Liver (tissue), 3 donors: ENCODE results near the gene ZMYM1.

Experiments
- ATF3 ChIP-seq: IDR thresholded peaks from 2 replicates; pipeline ENCODE4 v1.6.1; 2016; ENCODE audit warnings: antibody characterized with exemption
- CTCF ChIP-seq: fragments of 150-350 bp; IDR thresholded peaks from 2 replicates; pipeline ENCODE4 v1.5.1; 2017; ENCODE audit warnings: improper control_type of control experiment, low read depth, low read length; ENCODE audit not compliant: missing input control
- FOXA1 ChIP-seq: IDR thresholded peaks from 2 replicates; pipeline ENCODE4 v1.6.1; 2016; ENCODE audit warnings: antibody characterized with exemption
- MAX ChIP-seq: IDR thresholded peaks from 2 replicates; pipeline ENCODE4 v1.6.1; 2016; ENCODE audit warnings: antibody characterized with exemption
- TAF1 ChIP-seq: conservative IDR thresholded peaks from 2 replicates; pipeline ENCODE4 v1.6.1; 2016; ENCODE audit warnings: antibody characterized with exemption, mild to moderate bottlenecking
- donor health status: healthy.
- donor health status: healthy.

- TF ChIP-seq TAF1, result no peak
- no peak for TF ChIP-seq ATF3
- TF ChIP-seq CTCF, result no peak
- no peak for TF ChIP-seq MAX
- no peak for TF ChIP-seq FOXA1
These were observed 36.5 kb downstream of the ZMYM1 start for GRCh38 chr1:35115459-35116383.
